H1 (cell line): ENCODE measurements around the gene OR8K1. TPM values are rescaled to one million over a fixed set of nuclear protein-coding genes. Genes with fewer than 3 reads are reported as not detected.

Experiments used
- CTCF ChIA-PET: fragments of 300-600 bp; sonication (Branson Sonifier 250); formaldehyde crosslinking; loops from one replicate; lab custom pipeline; 2021; ENCODE audit not compliant: partially characterized antibody; lab: Charles Lee
- POLR2A ChIA-PET: fragments of 300-600 bp; sonication (Branson Sonifier 250); formaldehyde crosslinking; loops from one replicate; lab custom pipeline; 2021; ENCODE audit warnings: inconsistent platforms; ENCODE audit not compliant: partially characterized antibody; lab: Charles Lee
- DNase-seq, 2 experiments: peaks; one replicate each; pipeline versions ENCODE4 v3.0.0 to v3.0.0-alpha.2; 2010 to 2022; ENCODE audit warnings: low spot score in 2 of 2, low read depth in 1 of 2, mixed read lengths in 1 of 2
- FAIRE-seq: peaks from 2 replicates; lab custom pipeline; 2011; peaks lifted over from hg19 to GRCh38; lab: Jason Lieb, UNC
- H2AFZ ChIP-seq: 2 replicates; pipeline ENCODE4 v1.8.1; 2012; ENCODE audit warnings: low read length, inconsistent platforms
- H2AK5ac ChIP-seq: 2 replicates; pipeline ENCODE4 v1.6.1; 2013; ENCODE audit warnings: low read depth, low read length
- H2BK120ac ChIP-seq: replicated peaks from 2 replicates; pipeline ENCODE3; 2013; ENCODE audit warnings: low read depth, low read length, inconsistent platforms
- H2BK12ac ChIP-seq: 2 replicates; pipeline ENCODE4 v1.6.1; 2013; ENCODE audit warnings: low read depth, low read length
- H2BK15ac ChIP-seq: 2 replicates; pipeline ENCODE4 v1.6.1; 2013; ENCODE audit warnings: low read length
- H2BK20ac ChIP-seq: 2 replicates; pipeline ENCODE4 v1.6.1; 2013; ENCODE audit warnings: low read length
- H2BK5ac ChIP-seq: 2 replicates; pipeline ENCODE4 v1.6.1; 2013; ENCODE audit warnings: low read depth, low read length
- H3K14ac ChIP-seq: 2 replicates; pipeline ENCODE4 v1.6.1; 2013; ENCODE audit warnings: inconsistent platforms; ENCODE audit not compliant: insufficient read length
- H3K18ac ChIP-seq: 2 replicates; pipeline ENCODE4 v1.6.1; 2013; ENCODE audit warnings: low read length; ENCODE audit errors: extremely low read depth
- H3K23ac ChIP-seq: 2 replicates; pipeline ENCODE4 v1.6.1; 2013; ENCODE audit warnings: inconsistent platforms; ENCODE audit not compliant: insufficient read length
- H3K23me2 ChIP-seq: 2 replicates; pipeline ENCODE4 v1.6.1; 2013; ENCODE audit warnings: low read depth, low read length
- H3K27ac ChIP-seq: 2 replicates; pipeline ENCODE4 v1.6.1; 2011; ENCODE audit warnings: low read depth, low read length, inconsistent platforms
- H3K27me3 ChIP-seq, 4 experiments: replicated peaks in 1 of 4; 1 replicate in 1 of 4; 2 replicates in 3 of 4; pipeline versions ENCODE4 v1.6.1 to v1.8.1; 2011 to 2013; ENCODE audit warnings: low read length in 3 of 4, mild to moderate bottlenecking in 3 of 4, inconsistent platforms in 2 of 4, mixed read lengths in 2 of 4, moderate library complexity in 1 of 4; ENCODE audit not compliant: control insufficient read depth in 3 of 4, insufficient read depth in 3 of 4; ENCODE audit errors: extremely low read depth in 1 of 4
- H3K36me3 ChIP-seq, 4 experiments: 2 replicates each; pipeline versions ENCODE4 v1.6.1 to v1.8.1; 2011 to 2013; ENCODE audit warnings: mild to moderate bottlenecking in 4 of 4, low read length in 3 of 4, moderate library complexity in 2 of 4, control low read depth in 1 of 4, inconsistent platforms in 1 of 4; ENCODE audit not compliant: insufficient read depth in 4 of 4, control insufficient read depth in 2 of 4
- H3K4ac ChIP-seq: replicated peaks from 2 replicates; pipeline ENCODE3; 2013; ENCODE audit warnings: low read length, low read depth, mixed read lengths, inconsistent platforms; ENCODE audit not compliant: insufficient read length
- H3K4me1 ChIP-seq, 4 experiments: replicated peaks in 1 of 4; 1 replicate in 1 of 4; 2 replicates in 3 of 4; pipeline versions ENCODE4 v1.6.1 to v1.8.1; 2011 to 2013; ENCODE audit warnings: low read length in 3 of 4, inconsistent platforms in 2 of 4, mixed read lengths in 1 of 4; ENCODE audit not compliant: insufficient read depth in 4 of 4, control insufficient read depth in 3 of 4
- H3K4me2 ChIP-seq, 2 experiments: 2 replicates each; pipeline versions ENCODE4 v1.6.1 to v1.8.1; 2011 to 2013; ENCODE audit warnings: low read depth in 2 of 2, low read length in 2 of 2, control low read depth in 1 of 2, inconsistent platforms in 1 of 2, mild to moderate bottlenecking in 1 of 2; ENCODE audit not compliant: insufficient read depth in 1 of 2
- H3K4me3 ChIP-seq, 4 experiments: fragments of 200-600, 300-600 bp in 1 of 4; sonication (generic), shearing (Covaris generic), sonication (Bioruptor Twin) in 1 of 4; 2 replicates each; pipeline versions ENCODE4 v1.5.1 to v1.8.1; 2011 to 2016; ENCODE audit warnings: low read length in 4 of 4, low read depth in 3 of 4, control low read depth in 2 of 4, inconsistent platforms in 2 of 4, mild to moderate bottlenecking in 2 of 4, mixed read lengths in 1 of 4, moderate library complexity in 1 of 4; ENCODE audit not compliant: insufficient read depth in 2 of 4; ENCODE audit errors: extremely low read depth in 1 of 4
- H3K56ac ChIP-seq: replicated peaks from 2 replicates; pipeline ENCODE3; 2013; ENCODE audit warnings: low read depth, mild to moderate bottlenecking, mixed read lengths, low read length, inconsistent platforms; ENCODE audit not compliant: insufficient read length
- H3K79me1 ChIP-seq: 2 replicates; pipeline ENCODE4 v1.6.1; 2013; ENCODE audit warnings: low read depth, low read length, control low read depth
- H3K79me2 ChIP-seq, 2 experiments: 2 replicates each; pipeline versions ENCODE4 v1.6.1 to v1.8.1; 2012 to 2013; ENCODE audit warnings: low read length in 2 of 2, mild to moderate bottlenecking in 2 of 2, inconsistent platforms in 1 of 2; ENCODE audit not compliant: insufficient read depth in 2 of 2, control insufficient read depth in 1 of 2
- H3K9ac ChIP-seq, 4 experiments: replicated peaks in 1 of 4; 1 replicate in 1 of 4; 2 replicates in 3 of 4; pipeline versions ENCODE4 v1.6.1 to v1.8.1; 2011 to 2013; ENCODE audit warnings: low read depth in 3 of 4, low read length in 3 of 4, control low read depth in 2 of 4, mild to moderate bottlenecking in 2 of 4, moderate library complexity in 2 of 4, inconsistent platforms in 1 of 4; ENCODE audit errors: extremely low read depth in 1 of 4
- H3K9me3 ChIP-seq, 2 experiments: 2 replicates each; pipeline versions ENCODE4 v1.6.1 to v1.8.1; 2012 to 2013; ENCODE audit warnings: mild to moderate bottlenecking in 2 of 2, moderate library complexity in 2 of 2, control low read depth in 1 of 2, inconsistent platforms in 1 of 2, low read depth in 1 of 2, low read length in 1 of 2, mixed read lengths in 1 of 2; ENCODE audit not compliant: insufficient read depth in 2 of 2
- H4K20me1 ChIP-seq, 2 experiments: replicated peaks in 1 of 2; 2 replicates each; pipeline versions ENCODE3 to v1.8.1; 2011 to 2013; ENCODE audit warnings: inconsistent platforms in 2 of 2, low read length in 2 of 2, mild to moderate bottlenecking in 1 of 2; ENCODE audit not compliant: insufficient read depth in 2 of 2, control insufficient read depth in 1 of 2
- H4K5ac ChIP-seq: 2 replicates; pipeline ENCODE4 v1.6.1; 2013; ENCODE audit warnings: low read length, low read depth, mixed read lengths, inconsistent platforms; ENCODE audit not compliant: insufficient read length
- H4K8ac ChIP-seq: 2 replicates; pipeline ENCODE4 v1.8.0; 2013; ENCODE audit warnings: mild to moderate bottlenecking, moderate library complexity, low read length, inconsistent platforms; ENCODE audit not compliant: insufficient read depth; ENCODE audit errors: extremely low read depth
- H4K91ac ChIP-seq: replicated peaks from 2 replicates; pipeline ENCODE3; 2013; ENCODE audit warnings: low read length, mixed read lengths, inconsistent platforms; ENCODE audit not compliant: insufficient read length
- ASH2L ChIP-seq: fragments of 200-600, 300-600 bp; sonication (generic); IDR thresholded peaks from one replicate; pipeline ENCODE4 v1.7.1; 2017; ENCODE audit warnings: low read length
- ATF3 ChIP-seq: IDR thresholded peaks from 2 replicates; pipeline ENCODE4 v1.6.1; 2011; ENCODE audit warnings: low read depth, mild to moderate bottlenecking, low read length; ENCODE audit not compliant: insufficient read depth
- CBX5 ChIP-seq: fragments of 300-800, 300-1000 bp; sonication (generic); IDR thresholded peaks from 2 replicates; pipeline ENCODE4 v1.7.1; 2016; ENCODE audit warnings: antibody characterized with exemption, low read length, low read depth
- CBX8 ChIP-seq: fragments of 300-800, 300-1000 bp; sonication (generic); IDR thresholded peaks from 2 replicates; pipeline ENCODE4 v1.7.1; 2016; ENCODE audit warnings: low read depth, low read length, borderline replicate concordance
- CEBPB ChIP-seq: IDR thresholded peaks from 2 replicates; pipeline ENCODE4 v1.6.1; 2012; ENCODE audit warnings: low read depth, low read length
- EP300 ChIP-seq, 2 experiments: IDR thresholded peaks; 1 replicate in 1 of 2; 2 replicates in 1 of 2; pipeline ENCODE4 v1.6.1; 2011 to 2012; ENCODE audit warnings: low read depth in 2 of 2, low read length in 2 of 2, mild to moderate bottlenecking in 2 of 2, borderline replicate concordance in 1 of 2, inconsistent platforms in 1 of 2, moderate library complexity in 1 of 2
- NANOG ChIP-seq: IDR thresholded peaks from 2 replicates; pipeline ENCODE4 v1.6.1; 2011; ENCODE audit warnings: low read length, low read depth, mild to moderate bottlenecking, inconsistent platforms; ENCODE audit not compliant: insufficient read depth, poor library complexity, severe bottlenecking
- NRF1 ChIP-seq: IDR thresholded peaks from 2 replicates; pipeline ENCODE4 v1.6.1; 2011; ENCODE audit warnings: mild to moderate bottlenecking, low read depth, low read length, improper control_type of control experiment
- RXRA ChIP-seq: IDR thresholded peaks from 2 replicates; pipeline ENCODE4 v1.6.1; 2011; ENCODE audit warnings: low read depth, mild to moderate bottlenecking, low read length, moderate library complexity; ENCODE audit not compliant: insufficient read depth
- SP2 ChIP-seq: IDR thresholded peaks from 2 replicates; pipeline ENCODE4 v1.6.1; 2012; ENCODE audit warnings: mild to moderate bottlenecking, low read length, inconsistent platforms
- SUZ12 ChIP-seq: fragments of 200-600 bp; sonication (generic); IDR thresholded peaks from 2 replicates; pipeline ENCODE4 v1.6.1; 2012; ENCODE audit warnings: mild to moderate bottlenecking, inconsistent platforms, low read length, moderate library complexity, mixed read lengths
- TAF7 ChIP-seq: optimal IDR thresholded peaks from 2 replicates; pipeline ENCODE3; 2011; ENCODE audit warnings: low read depth, mild to moderate bottlenecking, inconsistent platforms, low read length, moderate library complexity, borderline replicate concordance
- TBP ChIP-seq: IDR thresholded peaks from 2 replicates; pipeline ENCODE4 v1.6.1; 2011; ENCODE audit warnings: low read depth, low read length, improper control_type of control experiment
- polyA plus RNA-seq, 7 experiments: library from polyadenylated mRNA; depleted of rRNA in 3 of 7; stranded (reverse) in 5 of 7; unstranded in 2 of 7; fragments of >200 nt in 5 of 7; fragments of 200-250 nt in 2 of 7; gene quantifications; 1 replicate in 5 of 7; 2 replicates in 1 of 7; 4 replicates in 1 of 7; pipeline versions ENCODE4 v1.2.1 to v1.2.3, GENCODE V29; 2011 to 2013; ENCODE audit warnings: missing spikeins in 2 of 7, mixed read lengths in 2 of 7
- total RNA-seq: library from RNA; stranded (reverse); fragmentation: NEBNext Ultra II Directional; extraction: Animal tissue kit (Norgen Biotek cat#: 25700); gene quantifications from 2 replicates; pipeline ENCODE4 v1.2.1, GENCODE V29; 2021
- TF ChIP-seq, protein P1 (sequence below): IDR thresholded peaks from 2 replicates; pipeline ENCODE4 v1.6.1; 2011; ENCODE audit warnings: low read length, improper control_type of control experiment

OR8K1 gene
- total and polyA plus RNA-seq, 2 of the 8 experiments (the other 6 are each of a cell fraction or from before 2014, with no cell fraction given), result not detected

DNA sequence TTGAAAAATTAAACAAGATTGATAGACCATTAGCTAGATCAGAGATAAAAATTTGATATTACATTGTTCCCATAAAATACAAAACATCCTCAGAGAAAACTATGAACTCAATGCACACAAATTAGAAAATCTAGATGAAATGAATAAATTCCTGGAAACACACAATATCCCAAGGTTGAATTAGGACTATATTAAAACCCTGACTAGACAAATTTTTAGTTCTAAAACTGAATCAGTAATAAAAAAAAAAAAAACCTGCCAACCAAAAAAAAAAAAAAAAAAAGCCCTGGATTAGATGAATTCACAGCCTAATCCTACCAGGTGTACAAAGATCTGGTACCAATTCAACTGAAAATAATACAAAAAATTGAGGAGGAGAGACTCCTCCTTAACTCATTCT, 5.5 kb upstream of the OR8K1 start:
- Histone ChIP-seq H3K36me3 (no peaks in the 10 kb centered on the region; a peak in 1 of 8 replicates), H4K91ac (no peak overlapping the region), H3K27ac (no peak overlapping the region), H2BK20ac (no peak overlapping the region), H3K14ac (no peak overlapping the region), H2AFZ (no peak overlapping the region), H3K23me2 (no peaks in the 10 kb centered on the region), H3K9me3 (peaks cover 2 to 7% of the 10 kb centered on the region in 2 experiments; a peak in 1 of 4 replicates), H4K20me1 (no peaks in the 10 kb centered on the region), H2AK5ac (no peak overlapping the region), H3K18ac (no peak overlapping the region), H3K79me1 (no peaks in the 10 kb centered on the region), H4K5ac (no peak overlapping the region), H3K56ac (no peak overlapping the region), H3K9ac (no peak overlapping the region), H3K23ac (no peak overlapping the region), H3K4me3 (no peak overlapping the region), H3K4me2 (no peak overlapping the region), H2BK12ac (no peak overlapping the region), H3K4ac (no peak overlapping the region), H3K27me3 (no peaks in the 10 kb centered on the region), H2BK15ac (no peak overlapping the region), H3K4me1 (peaks cover 0 to 6% (median 0%) of the 10 kb centered on the region in 4 experiments; a peak in 1 of 7 replicates), H4K8ac (no peak overlapping the region), H2BK120ac (no peak overlapping the region), H2BK5ac (no peak overlapping the region), H3K79me2 (no peaks in the 10 kb centered on the region)
- ChIA-PET CTCF (no interaction called here), POLR2A (no interaction called here)
- DNase-seq (no peak), FAIRE-seq (no peak)
- TF ChIP-seq CBX8 (no peak), TAF7 (no peak), RXRA (no peak), ASH2L (no peak), CEBPB (no peak), ATF3 (no peak), SUZ12 (no peak), NANOG (no peak), TBP (no peak), CBX5 (no peak), EP300 (IDR thresholded peaks at IDR 0.05; ENCODE audit: borderline replicate concordance in 1 of 2, low read depth in 2 of 2, low read length in 2 of 2) (no peak), NRF1 (no peak), SP2 (no peak)
- TF ChIP-seq, protein P1, sequence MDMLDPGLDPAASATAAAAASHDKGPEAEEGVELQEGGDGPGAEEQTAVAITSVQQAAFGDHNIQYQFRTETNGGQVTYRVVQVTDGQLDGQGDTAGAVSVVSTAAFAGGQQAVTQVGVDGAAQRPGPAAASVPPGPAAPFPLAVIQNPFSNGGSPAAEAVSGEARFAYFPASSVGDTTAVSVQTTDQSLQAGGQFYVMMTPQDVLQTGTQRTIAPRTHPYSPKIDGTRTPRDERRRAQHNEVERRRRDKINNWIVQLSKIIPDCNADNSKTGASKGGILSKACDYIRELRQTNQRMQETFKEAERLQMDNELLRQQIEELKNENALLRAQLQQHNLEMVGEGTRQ, result no peak
- TF ChIP-seq, all 59 proteins: peak for 0
